H1 (cell line): ENCODE results near the gene NCAM1. TPM values are rescaled to one million over a fixed set of nuclear protein-coding genes. Genes with fewer than 3 reads are reported as not detected.

ENCODE experiments used
- polyA plus RNA-seq, 7 experiments: library from polyadenylated mRNA; depleted of rRNA in 3 of 7; stranded (reverse) in 5 of 7; unstranded in 2 of 7; fragments of >200 nt in 5 of 7; fragments of 200-250 nt in 2 of 7; gene quantifications; 1 replicate in 5 of 7; 2 replicates in 1 of 7; 4 replicates in 1 of 7; pipeline versions ENCODE4 v1.2.1 to v1.2.3, GENCODE V29; 2011 to 2013; ENCODE audit warnings: missing spikeins in 2 of 7, mixed read lengths in 2 of 7
- total RNA-seq: library from RNA; stranded (reverse); fragmentation: NEBNext Ultra II Directional; extraction: Animal tissue kit (Norgen Biotek cat#: 25700); gene quantifications from 2 replicates; pipeline ENCODE4 v1.2.1, GENCODE V29; 2021
- TF ChIP-seq, protein P1 (sequence below): fragments of 300-600 bp; sonication (generic); IDR thresholded peaks from 2 replicates; pipeline ENCODE4 v1.7.1; 2012; ENCODE audit warnings: low read length, moderate library complexity, mild to moderate bottlenecking, inconsistent platforms; ENCODE audit not compliant: insufficient replicate concordance

Gene NCAM1
- total and polyA plus RNA-seq, 2 of the 8 experiments (the other 6 are each of a cell fraction or from before 2014, with no cell fraction given), result 3.1 to 4.3 TPM

DNA sequence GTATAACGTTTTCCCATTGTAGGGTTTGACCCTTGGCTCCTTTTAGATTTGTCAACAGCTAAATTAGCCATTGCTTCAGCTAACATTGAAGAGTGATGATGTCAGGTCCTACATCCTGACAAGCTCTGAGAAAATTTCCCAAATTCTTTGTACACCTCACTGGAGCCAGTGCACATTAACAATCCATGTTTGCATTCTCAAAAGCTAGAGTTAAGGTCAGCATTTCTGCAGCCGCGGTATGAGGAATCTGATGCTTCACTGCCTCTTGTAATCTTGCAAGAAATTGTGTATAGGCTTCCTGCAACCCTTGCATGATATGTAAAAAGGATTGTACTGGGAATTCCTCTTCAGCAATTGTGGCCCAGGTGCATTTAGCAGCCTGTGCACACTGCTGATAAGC, 33.1 kb upstream of the NCAM1 start (continued):
- TF ChIP-seq, protein P1, sequence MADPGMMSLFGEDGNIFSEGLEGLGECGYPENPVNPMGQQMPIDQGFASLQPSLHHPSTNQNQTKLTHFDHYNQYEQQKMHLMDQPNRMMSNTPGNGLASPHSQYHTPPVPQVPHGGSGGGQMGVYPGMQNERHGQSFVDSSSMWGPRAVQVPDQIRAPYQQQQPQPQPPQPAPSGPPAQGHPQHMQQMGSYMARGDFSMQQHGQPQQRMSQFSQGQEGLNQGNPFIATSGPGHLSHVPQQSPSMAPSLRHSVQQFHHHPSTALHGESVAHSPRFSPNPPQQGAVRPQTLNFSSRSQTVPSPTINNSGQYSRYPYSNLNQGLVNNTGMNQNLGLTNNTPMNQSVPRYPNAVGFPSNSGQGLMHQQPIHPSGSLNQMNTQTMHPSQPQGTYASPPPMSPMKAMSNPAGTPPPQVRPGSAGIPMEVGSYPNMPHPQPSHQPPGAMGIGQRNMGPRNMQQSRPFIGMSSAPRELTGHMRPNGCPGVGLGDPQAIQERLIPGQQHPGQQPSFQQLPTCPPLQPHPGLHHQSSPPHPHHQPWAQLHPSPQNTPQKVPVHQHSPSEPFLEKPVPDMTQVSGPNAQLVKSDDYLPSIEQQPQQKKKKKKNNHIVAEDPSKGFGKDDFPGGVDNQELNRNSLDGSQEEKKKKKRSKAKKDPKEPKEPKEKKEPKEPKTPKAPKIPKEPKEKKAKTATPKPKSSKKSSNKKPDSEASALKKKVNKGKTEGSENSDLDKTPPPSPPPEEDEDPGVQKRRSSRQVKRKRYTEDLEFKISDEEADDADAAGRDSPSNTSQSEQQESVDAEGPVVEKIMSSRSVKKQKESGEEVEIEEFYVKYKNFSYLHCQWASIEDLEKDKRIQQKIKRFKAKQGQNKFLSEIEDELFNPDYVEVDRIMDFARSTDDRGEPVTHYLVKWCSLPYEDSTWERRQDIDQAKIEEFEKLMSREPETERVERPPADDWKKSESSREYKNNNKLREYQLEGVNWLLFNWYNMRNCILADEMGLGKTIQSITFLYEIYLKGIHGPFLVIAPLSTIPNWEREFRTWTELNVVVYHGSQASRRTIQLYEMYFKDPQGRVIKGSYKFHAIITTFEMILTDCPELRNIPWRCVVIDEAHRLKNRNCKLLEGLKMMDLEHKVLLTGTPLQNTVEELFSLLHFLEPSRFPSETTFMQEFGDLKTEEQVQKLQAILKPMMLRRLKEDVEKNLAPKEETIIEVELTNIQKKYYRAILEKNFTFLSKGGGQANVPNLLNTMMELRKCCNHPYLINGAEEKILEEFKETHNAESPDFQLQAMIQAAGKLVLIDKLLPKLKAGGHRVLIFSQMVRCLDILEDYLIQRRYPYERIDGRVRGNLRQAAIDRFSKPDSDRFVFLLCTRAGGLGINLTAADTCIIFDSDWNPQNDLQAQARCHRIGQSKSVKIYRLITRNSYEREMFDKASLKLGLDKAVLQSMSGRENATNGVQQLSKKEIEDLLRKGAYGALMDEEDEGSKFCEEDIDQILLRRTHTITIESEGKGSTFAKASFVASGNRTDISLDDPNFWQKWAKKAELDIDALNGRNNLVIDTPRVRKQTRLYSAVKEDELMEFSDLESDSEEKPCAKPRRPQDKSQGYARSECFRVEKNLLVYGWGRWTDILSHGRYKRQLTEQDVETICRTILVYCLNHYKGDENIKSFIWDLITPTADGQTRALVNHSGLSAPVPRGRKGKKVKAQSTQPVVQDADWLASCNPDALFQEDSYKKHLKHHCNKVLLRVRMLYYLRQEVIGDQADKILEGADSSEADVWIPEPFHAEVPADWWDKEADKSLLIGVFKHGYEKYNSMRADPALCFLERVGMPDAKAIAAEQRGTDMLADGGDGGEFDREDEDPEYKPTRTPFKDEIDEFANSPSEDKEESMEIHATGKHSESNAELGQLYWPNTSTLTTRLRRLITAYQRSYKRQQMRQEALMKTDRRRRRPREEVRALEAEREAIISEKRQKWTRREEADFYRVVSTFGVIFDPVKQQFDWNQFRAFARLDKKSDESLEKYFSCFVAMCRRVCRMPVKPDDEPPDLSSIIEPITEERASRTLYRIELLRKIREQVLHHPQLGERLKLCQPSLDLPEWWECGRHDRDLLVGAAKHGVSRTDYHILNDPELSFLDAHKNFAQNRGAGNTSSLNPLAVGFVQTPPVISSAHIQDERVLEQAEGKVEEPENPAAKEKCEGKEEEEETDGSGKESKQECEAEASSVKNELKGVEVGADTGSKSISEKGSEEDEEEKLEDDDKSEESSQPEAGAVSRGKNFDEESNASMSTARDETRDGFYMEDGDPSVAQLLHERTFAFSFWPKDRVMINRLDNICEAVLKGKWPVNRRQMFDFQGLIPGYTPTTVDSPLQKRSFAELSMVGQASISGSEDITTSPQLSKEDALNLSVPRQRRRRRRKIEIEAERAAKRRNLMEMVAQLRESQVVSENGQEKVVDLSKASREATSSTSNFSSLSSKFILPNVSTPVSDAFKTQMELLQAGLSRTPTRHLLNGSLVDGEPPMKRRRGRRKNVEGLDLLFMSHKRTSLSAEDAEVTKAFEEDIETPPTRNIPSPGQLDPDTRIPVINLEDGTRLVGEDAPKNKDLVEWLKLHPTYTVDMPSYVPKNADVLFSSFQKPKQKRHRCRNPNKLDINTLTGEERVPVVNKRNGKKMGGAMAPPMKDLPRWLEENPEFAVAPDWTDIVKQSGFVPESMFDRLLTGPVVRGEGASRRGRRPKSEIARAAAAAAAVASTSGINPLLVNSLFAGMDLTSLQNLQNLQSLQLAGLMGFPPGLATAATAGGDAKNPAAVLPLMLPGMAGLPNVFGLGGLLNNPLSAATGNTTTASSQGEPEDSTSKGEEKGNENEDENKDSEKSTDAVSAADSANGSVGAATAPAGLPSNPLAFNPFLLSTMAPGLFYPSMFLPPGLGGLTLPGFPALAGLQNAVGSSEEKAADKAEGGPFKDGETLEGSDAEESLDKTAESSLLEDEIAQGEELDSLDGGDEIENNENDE, result no peak
- TF ChIP-seq, all 59 proteins: peak for 0
